ENCODE data around the gene ZEB1. TPM values are rescaled to one million over a fixed set of nuclear protein-coding genes. Genes with fewer than 3 reads are reported as not detected.

The ZEB1 gene
- total and polyA plus RNA-seq, 9 of the 15 experiments (the other 6 are each of a cell fraction or from before 2014, with no cell fraction given): 2.1 to 8.4 (median 4.9) TPM

- ATAC-seq (no peak), FAIRE-seq (no peak), DNase-seq (ENCODE audit: extremely low read depth in 1 of 4, low spot score in 3 of 4) (no peak)
- Histone ChIP-seq H3K4me3 (no peak overlapping the region), H3K4me1 (replicated peaks in 1 of 2; ENCODE audit: control insufficient read depth in 2 of 2, insufficient read depth in 2 of 2, low read length in 2 of 2) (no peaks in the 10 kb centered on the region), H3K79me2 (ENCODE audit: control insufficient read depth, insufficient read depth, low read length) (no peaks in the 10 kb centered on the region), H3K9me1 (ENCODE audit: control insufficient read depth, insufficient read depth, low read length) (no peaks in the 10 kb centered on the region), H3K9me3 (replicated peaks; ENCODE audit: control insufficient read depth, insufficient read depth, low read depth, low read length) (no peaks in the 10 kb centered on the region), H2AFZ (ENCODE audit: low read depth, low read length) (no peak overlapping the region), H3K27me3 (ENCODE audit: control insufficient read depth in 2 of 2, insufficient read depth in 2 of 2, low read length in 2 of 2) (no peaks in the 10 kb centered on the region), H3K9ac (ENCODE audit: insufficient read depth in 1 of 2, low read depth in 2 of 2, low read length in 2 of 2) (no peak overlapping the region), H3K4me2 (ENCODE audit: insufficient read depth, low read length) (no peak overlapping the region), H4K20me1 (replicated peaks; ENCODE audit: control insufficient read depth, insufficient read depth, low read length) (no peaks in the 10 kb centered on the region), H3K27ac (ENCODE audit: extremely low read depth, low read depth, low read length) (no peak overlapping the region), H3K36me3 (ENCODE audit: control insufficient read depth, insufficient read depth, low read length) (no peaks in the 10 kb centered on the region; the same call in 2 of the 3 replicates)
- in situ Hi-C loops (cut with MboI): no loop called here
- CTCF ChIA-PET (ENCODE audit: low intra/inter-chr PET ratio): no interaction called here
- no TSS peak for BruUV-seq (replicated peaks)
- POLR2A ChIA-PET: interaction anchor here (0.5 to 0.9 kb wide), 2 partner anchors 142 to 242 kb away, joined by 3 read pairs; no protein-coding TSS in a partner anchor
- intact Hi-C loops (cut with micrococcal nuclease): no loop called here
- no peak for TF ChIP-seq ZNF766 (CRISPR knock-in tag; conservative IDR thresholded peaks at IDR 0.05)
- TF ChIP-seq ADNP (tag; IDR thresholded peaks at IDR 0.05): no peak
- no peak for TF ChIP-seq MAZ (CRISPR knock-in tag; conservative IDR thresholded peaks at IDR 0.05 in 1 of 2, IDR thresholded peaks at IDR 0.05 in 1 of 2)
- TF ChIP-seq ILK (tag; IDR thresholded peaks at IDR 0.05; ENCODE audit: borderline replicate concordance, low read depth): no peak
- TF ChIP-seq ZBTB49 (CRISPR knock-in tag; IDR thresholded peaks at IDR 0.05; ENCODE audit: borderline replicate concordance): no peak
- TF ChIP-seq STAT6 (CRISPR knock-in tag; IDR thresholded peaks at IDR 0.05): no peak
- no peak for TF ChIP-seq DNMT1 (IDR thresholded peaks at IDR 0.05)
- no peak for TF ChIP-seq KDM1A (IDR thresholded peaks at IDR 0.05)
- TF ChIP-seq MECOM (CRISPR knock-in tag; IDR thresholded peaks at IDR 0.05): no peak
- no peak for TF ChIP-seq CREB5 (CRISPR knock-in tag; IDR thresholded peaks at IDR 0.05)
- no peak for TF ChIP-seq RBM14 (IDR thresholded peaks at IDR 0.05; ENCODE audit: borderline replicate concordance, insufficient read depth, low read depth, low read length)
- no peak for TF ChIP-seq PML (IDR thresholded peaks at IDR 0.05; ENCODE audit: low read length)
- no peak for TF ChIP-seq ZNF444 (CRISPR knock-in tag; IDR thresholded peaks at IDR 0.05)
- no peak for TF ChIP-seq ZNF3 (CRISPR knock-in tag; IDR thresholded peaks at IDR 0.05)
- no peak for TF ChIP-seq ZNF280B (CRISPR knock-in tag; IDR thresholded peaks at IDR 0.05)
These were observed 196.9 kb downstream of the ZEB1 start for GRCh38 chr10:31515819-31516402.
